Transverse colon (tissue), 4 donors: ENCODE data around the gene AKIRIN1. TPM values are rescaled to one million over a fixed set of nuclear protein-coding genes. Genes with fewer than 3 reads are reported as not detected.
A peak's percentile ranks its signal among the peaks of the same experiment; 100 is the strongest.
"Not testable (repeated sequence)": the region's sequence is repeated elsewhere in the genome, so short reads cannot be mapped to it uniquely, and the experiment has no call there.

Source experiments
- DNase-seq: peaks from one replicate; pipeline ENCODE4 v3.0.0-alpha.2; 2019
- H3K27ac ChIP-seq, 4 donors: fragments of 200-600 bp; sonication (generic); 2 replicates each; pipeline ENCODE4 v1.5.1; 2016 to 2018; ENCODE audit warnings: inconsistent platforms in 4 of 4
- H3K27me3 ChIP-seq: fragments of 200-600 bp; sonication (generic); 2 replicates; pipeline ENCODE4 v1.5.1; 2017; ENCODE audit warnings: inconsistent platforms
- H3K36me3 ChIP-seq, 4 donors: fragments of 200-600 bp; sonication (generic); 2 replicates each; pipeline ENCODE4 v1.5.1; 2017 to 2019; ENCODE audit warnings: inconsistent platforms in 4 of 4
- H3K4me1 ChIP-seq, 4 donors: fragments of 200-600 bp; sonication (generic); 2 replicates each; pipeline ENCODE4 v1.5.1; 2017 to 2020; ENCODE audit warnings: inconsistent platforms in 4 of 4
- H3K4me3 ChIP-seq, 4 donors: fragments of 200-600 bp; sonication (generic); 1 replicate in 1 of 4; 2 replicates in 3 of 4; pipeline versions ENCODE4 v1.5.1 to v1.6.1; 2017 to 2019; ENCODE audit warnings: inconsistent platforms in 4 of 4
- H3K9me3 ChIP-seq, 2 donors: fragments of 200-600 bp; sonication (generic); 2 replicates each; pipeline ENCODE4 v1.5.1; 2017 to 2019; ENCODE audit warnings: inconsistent platforms in 2 of 2
- EP300 ChIP-seq: sonication (generic); formaldehyde crosslinking; IDR thresholded peaks from one replicate; pipeline ENCODE4 v1.6.1; 2017; ENCODE audit warnings: antibody characterized with exemption, low read depth
- POLR2A ChIP-seq: fragments of 450-650 bp; IDR thresholded peaks from one replicate; pipeline ENCODE4 v1.6.1; 2016; ENCODE audit warnings: antibody characterized with exemption, mild to moderate bottlenecking, moderate library complexity
- POLR2AphosphoS5 ChIP-seq, 3 donors: sonication (generic); formaldehyde crosslinking; IDR thresholded peaks; one replicate each; pipeline ENCODE4 v1.6.1; 2016; ENCODE audit warnings: antibody characterized with exemption in 3 of 3
- WGBS, 2 donors: methylation state at CpG; one replicate each; pipeline ENCODE4 v1.1.5; 2018; ENCODE audit warnings: low coverage in 1 of 2; 5-methylcytosine and 5-hydroxymethylcytosine counted together
- in situ Hi-C, 4 donors: fragments of 200-750 bp; cut with MboI; loops; one replicate each; pipeline versions ENCODE4 v1.15.0 to v1.15.1; 2017; ENCODE audit warnings: low sequenced_read_pairs in 3 of 4, low pct_ligation_motif_present in 1 of 4, low pct_unique_long_range_greater_than_20kb in 1 of 4
- intact Hi-C: fragments of 100-400 bp; cut with DNase I; formaldehyde crosslinking; loops from one replicate; pipeline ENCODE4 v1.15.1; 2023; ENCODE audit warnings: low total_unique reads
- total RNA-seq, 4 donors: library from RNA; depleted of rRNA; stranded (reverse); fragments of >200 nt; gene quantifications; one replicate each; pipeline ENCODE4 v1.1.0, GENCODE V29; 2016
- TF ChIP-seq, protein P1 (sequence below), 5 experiments: fragments of 200-600 bp in 3 of 5; fragments of 450-650 bp in 2 of 5; sonication (generic) in 3 of 5; IDR thresholded peaks; 1 replicate in 2 of 5; 2 replicates in 3 of 5; pipeline ENCODE4 v1.5.1; 2016 to 2017; ENCODE audit warnings: antibody characterized with exemption in 5 of 5, inconsistent platforms in 3 of 5, mild to moderate bottlenecking in 2 of 5, moderate library complexity in 1 of 5

Gene AKIRIN1
- total RNA-seq, 4 donors from 2014 or later, result 38.5 to 70.7 (median 48.3) TPM

GRCh38 chr1:39046613-39047210 lies 55.6 kb downstream of the AKIRIN1 start:
- 85% methylated on average over 6 of the region's 6 CpGs; no CpG with 5 or more reads in 1 of the 2 donors for WGBS, 2 donors
- H3K4me3 ChIP-seq, result no peak overlapping the region
- TF ChIP-seq EP300, result no peak
- peak overlapping the region in 3 of 4 donors; percentile 7 to 47 (median 42) for H3K27ac ChIP-seq
- in situ Hi-C loops (no loop called here), intact Hi-C loops (no loop called here)
- H3K9me3 ChIP-seq, result no peaks in the 10 kb centered on the region
- H3K4me1 ChIP-seq, result no peaks in the 10 kb centered on the region
- no peaks in the 10 kb centered on the region for H3K27me3 ChIP-seq
- no peak for DNase-seq
- H3K36me3 ChIP-seq, result peaks cover 0 to 4% (median 1%) of the 10 kb centered on the region in 4 donors

- Histone ChIP-seq H3K9me3 (no peaks in the 10 kb centered on the region), H3K4me1 (no peaks in the 10 kb centered on the region), H3K4me3 (no peak overlapping the region), H3K27ac (peak overlapping the region in 3 of 4 donors; percentile 7 to 47 (median 42)), H3K36me3 (peaks cover 0 to 4% (median 0%) of the 10 kb centered on the region in 4 donors), H3K27me3 (no peaks in the 10 kb centered on the region)
- no peak for DNase-seq
- intact Hi-C loops (no loop called here), in situ Hi-C loops (no loop called here)
- 70% methylated on average over 12 of the region's 12 CpGs; no CpG with 5 or more reads in 1 of the 2 donors for WGBS, 2 donors
- no peak for TF ChIP-seq POLR2A
- TF ChIP-seq POLR2AphosphoS5 (IDR thresholded peaks at IDR 0.05), result no peak
- TF ChIP-seq, protein P1, sequence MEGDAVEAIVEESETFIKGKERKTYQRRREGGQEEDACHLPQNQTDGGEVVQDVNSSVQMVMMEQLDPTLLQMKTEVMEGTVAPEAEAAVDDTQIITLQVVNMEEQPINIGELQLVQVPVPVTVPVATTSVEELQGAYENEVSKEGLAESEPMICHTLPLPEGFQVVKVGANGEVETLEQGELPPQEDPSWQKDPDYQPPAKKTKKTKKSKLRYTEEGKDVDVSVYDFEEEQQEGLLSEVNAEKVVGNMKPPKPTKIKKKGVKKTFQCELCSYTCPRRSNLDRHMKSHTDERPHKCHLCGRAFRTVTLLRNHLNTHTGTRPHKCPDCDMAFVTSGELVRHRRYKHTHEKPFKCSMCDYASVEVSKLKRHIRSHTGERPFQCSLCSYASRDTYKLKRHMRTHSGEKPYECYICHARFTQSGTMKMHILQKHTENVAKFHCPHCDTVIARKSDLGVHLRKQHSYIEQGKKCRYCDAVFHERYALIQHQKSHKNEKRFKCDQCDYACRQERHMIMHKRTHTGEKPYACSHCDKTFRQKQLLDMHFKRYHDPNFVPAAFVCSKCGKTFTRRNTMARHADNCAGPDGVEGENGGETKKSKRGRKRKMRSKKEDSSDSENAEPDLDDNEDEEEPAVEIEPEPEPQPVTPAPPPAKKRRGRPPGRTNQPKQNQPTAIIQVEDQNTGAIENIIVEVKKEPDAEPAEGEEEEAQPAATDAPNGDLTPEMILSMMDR (IDR thresholded peaks at IDR 0.05), result no peak
- no peak for TF ChIP-seq EP300
Measured at GRCh38 chr1:39047374-39048229, 56.5 kb downstream of the AKIRIN1 start.

DNA sequence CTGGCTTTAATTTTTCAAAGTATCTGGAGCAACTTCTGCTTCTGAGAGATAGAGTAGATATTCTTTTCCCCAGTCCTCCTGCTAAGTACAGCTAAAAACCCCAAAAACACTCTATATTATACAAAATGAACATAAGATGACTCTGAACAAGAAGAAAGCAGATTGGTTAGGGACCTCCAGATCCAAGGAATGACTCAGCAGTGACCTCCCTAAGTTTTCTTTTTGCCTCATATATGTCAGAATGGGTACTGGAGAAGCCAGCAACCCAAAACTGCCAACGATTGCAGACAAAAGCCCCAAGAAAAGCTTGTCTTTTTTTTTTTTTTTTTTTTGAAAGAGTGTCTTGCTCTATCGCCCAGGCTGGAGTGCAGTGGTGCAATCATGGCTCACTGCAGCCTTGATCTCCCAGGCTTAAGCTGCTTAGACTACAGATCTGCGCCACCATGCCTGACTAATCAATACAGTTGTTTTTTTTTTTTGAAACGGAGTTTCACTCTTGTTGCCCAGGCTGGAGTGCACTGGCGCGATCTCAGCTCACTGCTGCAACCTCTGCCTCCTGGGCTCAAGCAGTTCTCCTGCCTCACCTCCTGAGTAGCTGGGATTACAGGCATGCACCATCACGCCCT lies 57.8 kb downstream of the AKIRIN1 start:
- TF ChIP-seq POLR2AphosphoS5 (IDR thresholded peaks at IDR 0.05), result no peak
- TF ChIP-seq POLR2A, result no peak
- no peak for TF ChIP-seq EP300
- TF ChIP-seq, protein P1 (IDR thresholded peaks at IDR 0.05), result no peak
- H3K36me3 ChIP-seq, result peaks cover 0 to 4% (median 0%) of the 10 kb centered on the region in 4 donors
- no peaks in the 10 kb centered on the region for H3K9me3 ChIP-seq
- no peaks in the 10 kb centered on the region for H3K27me3 ChIP-seq
- intact Hi-C loops (no loop called here), in situ Hi-C loops (no loop called here)
- no peak overlapping the region for H3K4me3 ChIP-seq
- H3K4me1 ChIP-seq, result no peaks in the 10 kb centered on the region
- 77 to 80% methylated on average over 3 to 7 of the region's 7 CpGs for WGBS, 2 donors
- no peak overlapping the region for H3K27ac ChIP-seq
- no peak for DNase-seq

DNA sequence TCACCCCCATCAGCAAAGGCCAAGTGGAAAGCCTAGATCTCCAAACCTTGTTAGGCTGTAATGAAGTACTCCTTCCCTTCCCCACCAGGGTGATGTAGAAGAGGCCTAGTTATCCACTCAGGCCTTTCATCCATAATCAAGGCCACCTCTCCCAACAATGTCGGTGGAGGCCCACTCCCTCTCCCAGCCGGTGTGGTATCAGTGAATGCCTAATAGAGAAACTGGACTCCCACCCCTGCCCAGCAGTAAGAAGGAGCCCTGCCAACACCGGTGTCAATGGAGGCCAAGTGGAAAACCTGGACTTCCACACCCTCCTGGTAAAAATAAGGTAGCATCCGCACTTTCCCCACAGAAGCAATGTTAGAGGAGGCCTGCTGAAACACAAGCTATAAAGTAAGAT lies 58.9 kb downstream of the AKIRIN1 start:
- Histone ChIP-seq H3K4me1 (no peaks in the 10 kb centered on the region), H3K4me3 (no peak overlapping the region), H3K27me3 (no peaks in the 10 kb centered on the region), H3K9me3 (no peaks in the 10 kb centered on the region), H3K36me3 (peaks cover 0 to 4% (median 0%) of the 10 kb centered on the region in 4 donors), H3K27ac (no peak overlapping the region)
- 100% methylated on average over 1 to 4 of the region's 4 CpGs for WGBS, 2 donors
- in situ Hi-C loops, result loop anchor here in 1 of 4 donors (25.0 kb wide), 1 partner anchor 163 kb away; the partner anchor contains the start of gene GJA9
- intact Hi-C loops, result no loop called here
- TF ChIP-seq POLR2AphosphoS5 (IDR thresholded peaks at IDR 0.05) (no peak), EP300 (no peak), POLR2A (no peak)
- TF ChIP-seq, protein P1 (IDR thresholded peaks at IDR 0.05), result no peak
- DNase-seq, result no peak

- in situ Hi-C loops, result loop anchor here in 1 of 4 donors (25.0 kb wide), 1 partner anchor 164 kb away; the partner anchor contains the start of gene GJA9
- H3K36me3 ChIP-seq, intact Hi-C loops, H3K4me3 ChIP-seq, DNase-seq, H3K27ac ChIP-seq, H3K4me1 ChIP-seq, H3K9me3 ChIP-seq, H3K27me3 ChIP-seq: not testable (repeated sequence)
- WGBS, 2 donors, result 84 to 90% methylated on average over 6 to 11 of the region's 11 CpGs
Measured at GRCh38 chr1:39051193-39051850, 60.2 kb downstream of the AKIRIN1 start.
